GM19035 (cell line): ENCODE results near the gene ARMH4.

Source experiments
- ATAC-seq: cut with Tn5 transposase; IDR thresholded peaks from one replicate; pipeline ENCODE4 v1.9.1; 2021; ENCODE audit not compliant: unreplicated experiment

ARMH4 gene

DNA sequence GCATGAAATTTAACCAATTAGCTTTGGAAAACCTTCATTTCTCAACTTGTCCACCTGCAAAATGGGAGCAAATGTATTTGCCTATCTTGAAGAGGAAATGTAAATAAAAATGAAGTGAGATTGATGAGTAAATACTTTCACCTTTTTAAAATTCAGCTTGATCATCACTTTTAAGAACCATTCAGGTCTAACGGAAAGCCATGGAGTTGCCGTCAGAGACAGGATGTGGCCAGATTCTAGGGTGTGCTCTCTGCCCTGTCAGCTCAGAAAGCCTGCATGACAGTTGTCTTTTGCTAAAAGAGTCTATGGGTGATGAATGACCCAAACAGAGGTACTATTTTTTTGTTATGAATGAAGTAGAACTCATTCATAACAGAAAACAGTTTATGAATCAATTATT is 181.8 kb downstream of the ARMH4 start:
- ATAC-seq, result no peak

GRCh38 chr14:57963071-57963470 is 188.9 kb downstream of the ARMH4 start:
- ATAC-seq, result no peak

DNA sequence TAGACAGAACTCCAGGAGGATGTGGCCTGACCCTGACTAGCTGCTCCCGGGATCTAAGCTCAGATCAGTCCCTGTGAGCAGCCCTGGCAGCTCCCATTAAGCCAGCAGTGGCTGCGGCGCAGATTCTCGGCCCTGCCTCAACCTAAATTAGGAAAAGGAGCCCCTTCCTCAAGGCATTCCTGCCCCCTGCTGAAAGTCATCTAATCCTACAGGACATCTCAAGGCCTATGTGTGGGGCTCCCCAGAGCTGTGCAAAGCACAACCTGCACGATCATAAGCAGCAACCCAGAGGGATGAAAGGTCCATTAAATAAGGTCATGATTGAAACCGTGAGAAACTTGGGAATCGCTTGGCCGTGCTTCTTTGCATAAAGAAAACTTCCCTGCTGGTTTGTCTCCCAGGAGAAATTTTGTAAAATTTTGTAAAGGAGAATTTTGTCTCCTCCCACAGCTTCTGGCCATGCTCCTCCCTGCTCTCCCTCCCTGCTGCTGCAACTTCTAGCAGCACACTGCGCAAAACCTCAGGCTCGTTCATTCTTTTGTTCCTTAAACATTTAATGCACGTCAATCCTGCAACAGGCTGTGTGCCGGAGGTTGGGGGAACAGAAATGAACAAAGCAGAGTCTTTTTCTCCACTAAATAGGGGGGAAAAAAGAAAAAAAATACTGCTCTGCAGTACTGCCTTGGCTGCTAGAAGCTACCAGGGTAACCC is 189.5 kb downstream of the ARMH4 start:
- no peak for ATAC-seq

- ATAC-seq, result no peak
Measured at GRCh38 chr14:57961786-57962060, 190.3 kb downstream of the ARMH4 start.

- ATAC-seq, result no peak
Measured at GRCh38 chr14:57960946-57961785, 190.8 kb downstream of the ARMH4 start.

DNA sequence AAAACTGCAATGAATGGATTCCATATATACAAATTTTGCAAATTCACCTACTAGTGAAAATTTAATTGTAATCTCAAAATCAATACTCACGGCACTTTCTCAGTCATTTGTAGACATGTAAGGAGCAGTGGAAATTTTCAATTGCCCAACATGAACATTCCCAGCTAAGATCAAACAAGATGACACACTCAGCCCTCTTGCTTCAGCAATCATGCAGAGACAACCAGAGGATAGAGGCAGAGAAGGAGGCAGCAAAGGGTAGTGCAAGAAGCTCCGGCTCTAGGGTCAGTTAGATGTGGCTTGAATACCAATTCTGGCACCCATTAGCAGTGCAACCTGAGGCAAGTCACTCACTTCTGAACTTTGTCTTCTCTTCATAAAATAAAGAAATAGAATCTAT is 194.6 kb downstream of the ARMH4 start:
- ATAC-seq, result no peak
